A673 (cell line): ENCODE measurements around the gene ASB5. TPM values are rescaled to one million over a fixed set of nuclear protein-coding genes. Genes with fewer than 3 reads are reported as not detected.

Source experiments
- BruUV-seq: library from RNA; stranded (reverse); fragments of 400-500 nt; replicated peaks from 2 replicates; lab custom pipeline; 2021; lab: Mats Ljungman, UMichigan
- CTCF ChIA-PET: fragments of 300-600 bp; sonication (Branson Sonifier 250); formaldehyde crosslinking; loops from one replicate; lab custom pipeline; 2022; ENCODE audit warnings: antibody characterized with exemption; lab: Charles Lee
- POLR2A ChIA-PET: fragments of 300-600 bp; sonication (Branson Sonifier 250); formaldehyde crosslinking; loops from one replicate; lab custom pipeline; 2022; ENCODE audit warnings: antibody characterized with exemption; ENCODE audit not compliant: low non-redundant PET; lab: Charles Lee
- DNase-seq: peaks from one replicate; pipeline ENCODE4 v3.0.0-alpha.2; 2015; ENCODE audit warnings: low spot score
- H3K27ac ChIP-seq: fragments of 200-600 bp; sonication (generic); 2 replicates; pipeline ENCODE4 v1.5.1; 2016; ENCODE audit warnings: mixed run types, low read depth, mild to moderate bottlenecking, mixed read lengths, antibody characterized with exemption, low read length; ENCODE audit not compliant: poor library complexity, severe bottlenecking
- H3K27me3 ChIP-seq: fragments of 200-600 bp; sonication (generic); replicated peaks from 2 replicates; pipeline ENCODE4 v1.6.1; 2017; ENCODE audit warnings: mixed run types, low read depth, mild to moderate bottlenecking, mixed read lengths, antibody characterized with exemption, low read length; ENCODE audit not compliant: insufficient read depth, poor library complexity
- H3K36me3 ChIP-seq: fragments of 200-600 bp; sonication (generic); 2 replicates; pipeline ENCODE4 v1.6.1; 2016; ENCODE audit warnings: mixed run types, mild to moderate bottlenecking, mixed read lengths, antibody characterized with exemption, low read length; ENCODE audit not compliant: insufficient read depth, poor library complexity, severe bottlenecking
- H3K4me1 ChIP-seq: fragments of 200-600 bp; sonication (generic); 2 replicates; pipeline ENCODE4 v1.6.1; 2017; ENCODE audit warnings: mixed run types, mild to moderate bottlenecking, mixed read lengths, antibody characterized with exemption, low read length; ENCODE audit not compliant: insufficient read depth, poor library complexity, severe bottlenecking
- H3K4me3 ChIP-seq: fragments of 200-600 bp; sonication (generic); 2 replicates; pipeline ENCODE4 v1.5.1; 2016; ENCODE audit warnings: low read depth, mixed run types, mild to moderate bottlenecking, mixed read lengths, low read length; ENCODE audit not compliant: poor library complexity, severe bottlenecking
- H3K9me3 ChIP-seq: fragments of 200-600 bp; sonication (generic); 2 replicates; pipeline ENCODE4 v1.6.1; 2016; ENCODE audit warnings: mixed run types, low read depth, mild to moderate bottlenecking, mixed read lengths, antibody characterized with exemption, low read length; ENCODE audit not compliant: poor library complexity, severe bottlenecking
- CTCF ChIP-seq: fragments of 300-800, 200-600 bp; sonication (generic); conservative IDR thresholded peaks from 2 replicates; pipeline ENCODE4 v1.5.1; 2017; ENCODE audit warnings: low read depth, mild to moderate bottlenecking, antibody characterized with exemption, low read length, moderate library complexity, mixed read lengths
- EZH2 ChIP-seq: fragments of 200-600 bp; sonication (generic); IDR thresholded peaks from 2 replicates; pipeline ENCODE4 v1.6.1; 2017; ENCODE audit warnings: borderline replicate concordance, low read depth, mild to moderate bottlenecking, mixed read lengths, antibody characterized with exemption, low read length; ENCODE audit not compliant: poor library complexity, severe bottlenecking
- intact Hi-C: fragments of 100-400 bp; cut with micrococcal nuclease; formaldehyde crosslinking; loops from one replicate; pipeline ENCODE4 v1.10.0; 2022; ENCODE audit not compliant: unreplicated experiment
- total RNA-seq: library from RNA; stranded (reverse); gene quantifications from 2 replicates; pipeline ENCODE4 v1.2.3, GENCODE V29; 2021

ASB5 gene
- total RNA-seq, 1 experiment from 2014 or later, result not detected

GRCh38 chr4:176309046-176309445 lies 40.0 kb upstream of the ASB5 start:
- POLR2A ChIA-PET, result no interaction called here
- BruUV-seq, result no TSS peak
- Histone ChIP-seq H3K36me3 (no peaks in the 10 kb centered on the region), H3K4me1 (no peaks in the 10 kb centered on the region), H3K4me3 (no peak overlapping the region), H3K27me3 (no peaks in the 10 kb centered on the region), H3K27ac (no peak overlapping the region), H3K9me3 (no peaks in the 10 kb centered on the region)
- DNase-seq, result no peak
- TF ChIP-seq EZH2 (no peak), CTCF (no peak)
- CTCF ChIA-PET, result no interaction called here
- intact Hi-C loops, result no loop called here

- no peak for DNase-seq
- H3K9me3 ChIP-seq, result no peaks in the 10 kb centered on the region
- H3K36me3 ChIP-seq, result no peaks in the 10 kb centered on the region
- ChIA-PET POLR2A (no interaction called here), CTCF (no interaction called here)
- H3K4me3 ChIP-seq, result no peak overlapping the region
- H3K27me3 ChIP-seq, result no peaks in the 10 kb centered on the region
- H3K4me1 ChIP-seq, result no peaks in the 10 kb centered on the region
- BruUV-seq, result no TSS peak
- TF ChIP-seq CTCF (no peak), EZH2 (no peak)
- intact Hi-C loops, result no loop called here
- H3K27ac ChIP-seq, result no peak overlapping the region
These were observed 39.4 kb upstream of the ASB5 start for GRCh38 chr4:176308441-176308840.

GRCh38 chr4:176307666-176307930 lies 38.6 kb upstream of the ASB5 start:
- Histone ChIP-seq H3K4me3 (no peak overlapping the region), H3K9me3 (no peaks in the 10 kb centered on the region), H3K36me3 (no peaks in the 10 kb centered on the region), H3K27ac (no peak overlapping the region), H3K4me1 (no peaks in the 10 kb centered on the region), H3K27me3 (no peaks in the 10 kb centered on the region)
- TF ChIP-seq EZH2 (no peak), CTCF (no peak)
- ChIA-PET CTCF (no interaction called here), POLR2A (no interaction called here)
- intact Hi-C loops, result no loop called here
- no peak for DNase-seq
- no TSS peak for BruUV-seq
